HG03060 (cell line): ENCODE data around the gene PXDN.

Experiments
- ATAC-seq: cut with Tn5 transposase; IDR thresholded peaks from one replicate; pipeline ENCODE4 v1.9.1; 2021; ENCODE audit warnings: low read depth, moderate number of reproducible peaks; ENCODE audit not compliant: unreplicated experiment

Gene PXDN

GRCh38 chr2:1673160-1673944 is 71.0 kb downstream of the PXDN start:
- ATAC-seq: no peak

DNA sequence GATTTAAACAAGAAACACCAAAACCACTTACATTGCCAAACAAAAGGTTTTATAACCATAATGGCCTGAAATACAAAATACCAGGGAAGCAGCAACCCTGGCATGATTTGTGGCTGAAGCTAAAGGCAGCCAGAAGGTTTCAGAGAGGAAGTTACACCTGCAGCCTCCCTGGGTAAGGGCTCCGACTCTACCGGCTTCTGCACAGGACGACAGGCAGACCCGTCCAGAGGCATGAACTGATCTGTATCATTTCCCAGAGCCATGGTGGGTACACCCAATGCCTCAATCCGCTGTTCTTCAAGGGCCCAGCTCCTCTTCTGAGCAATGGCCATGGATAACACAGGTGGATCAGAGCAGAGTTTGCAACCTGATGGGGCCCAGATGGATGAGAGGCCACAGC is 71.6 kb downstream of the PXDN start:
- ATAC-seq: no peak

DNA sequence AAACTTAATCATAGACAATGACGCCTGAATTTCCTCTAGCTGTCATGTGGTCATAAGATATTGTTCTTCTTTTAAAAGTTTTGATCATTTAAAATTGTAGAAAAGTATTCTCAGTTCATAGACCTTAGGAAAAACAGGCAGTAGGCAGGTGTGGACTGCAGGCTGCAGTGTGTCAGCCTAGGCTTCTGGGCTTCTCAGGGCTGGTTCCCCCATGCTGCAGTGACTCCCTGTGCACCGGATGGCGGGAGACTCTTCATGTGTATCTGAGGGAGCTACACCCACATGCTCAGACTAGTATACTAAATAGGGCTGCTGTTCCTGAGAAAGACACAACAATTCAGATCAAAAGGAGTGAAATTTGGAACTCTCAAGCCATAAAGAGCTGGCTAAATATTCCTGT is 72.4 kb downstream of the PXDN start:
- no peak for ATAC-seq

- ATAC-seq: no peak
These were observed 73.7 kb downstream of the PXDN start for GRCh38 chr2:1670636-1671035.

GRCh38 chr2:1665761-1666505 is 78.4 kb downstream of the PXDN start:
- ATAC-seq: no peak

DNA sequence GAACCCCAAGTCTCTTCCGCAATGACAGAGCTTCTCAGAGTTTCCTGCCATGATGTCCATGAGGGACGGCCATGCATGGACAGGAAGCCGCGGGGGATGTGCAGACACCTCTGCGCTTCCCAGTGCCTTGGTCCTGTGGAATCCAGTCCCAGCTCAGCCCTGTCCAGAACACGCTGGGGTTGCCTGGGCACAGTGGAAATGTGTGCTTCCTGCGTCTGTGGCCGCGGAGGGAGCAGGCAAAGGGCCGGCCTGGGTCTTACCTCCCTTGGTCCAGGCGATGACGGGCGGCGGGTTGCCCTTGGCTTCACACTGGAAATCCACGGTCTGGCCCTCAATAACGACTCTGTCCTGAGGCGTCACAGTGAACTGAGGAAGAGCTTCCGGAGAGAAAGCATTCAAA is 79.6 kb downstream of the PXDN start:
- ATAC-seq: no peak

- no peak for ATAC-seq
These were observed 80.2 kb downstream of the PXDN start for GRCh38 chr2:1664076-1664605.

GRCh38 chr2:1663621-1664020 is 80.7 kb downstream of the PXDN start:
- no peak for ATAC-seq

DNA sequence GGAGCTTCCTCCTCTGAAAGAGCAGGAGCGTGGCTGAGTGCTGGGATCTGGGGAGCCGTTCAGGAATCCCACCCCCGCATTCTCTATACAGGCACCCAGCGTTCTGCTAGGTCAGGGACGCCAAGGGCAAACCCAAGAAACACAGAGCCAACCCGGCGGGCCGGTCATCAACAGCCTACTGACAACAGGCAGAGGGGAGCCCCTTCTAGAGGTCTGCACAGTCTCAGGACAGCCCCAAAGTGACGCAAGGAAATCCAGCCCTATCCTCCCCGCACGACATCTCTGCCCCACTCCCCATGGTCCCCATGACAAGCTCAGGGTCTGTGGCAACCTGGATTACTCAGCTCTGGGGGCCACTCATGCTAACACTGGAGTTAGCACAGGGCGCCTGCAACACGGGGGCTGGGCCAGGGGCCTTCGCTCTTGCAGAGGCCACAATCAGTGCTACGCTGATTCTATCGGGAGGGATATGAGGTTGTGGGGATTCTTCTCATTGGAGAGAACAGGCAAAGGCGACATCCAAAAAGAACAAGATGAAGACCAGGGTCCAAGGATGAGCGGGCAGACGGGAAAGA is 81.6 kb downstream of the PXDN start:
- ATAC-seq: no peak

GRCh38 chr2:1661891-1662605 is 82.3 kb downstream of the PXDN start:
- no peak for ATAC-seq

GRCh38 chr2:1660656-1661640 is 83.4 kb downstream of the PXDN start:
- no peak for ATAC-seq

DNA sequence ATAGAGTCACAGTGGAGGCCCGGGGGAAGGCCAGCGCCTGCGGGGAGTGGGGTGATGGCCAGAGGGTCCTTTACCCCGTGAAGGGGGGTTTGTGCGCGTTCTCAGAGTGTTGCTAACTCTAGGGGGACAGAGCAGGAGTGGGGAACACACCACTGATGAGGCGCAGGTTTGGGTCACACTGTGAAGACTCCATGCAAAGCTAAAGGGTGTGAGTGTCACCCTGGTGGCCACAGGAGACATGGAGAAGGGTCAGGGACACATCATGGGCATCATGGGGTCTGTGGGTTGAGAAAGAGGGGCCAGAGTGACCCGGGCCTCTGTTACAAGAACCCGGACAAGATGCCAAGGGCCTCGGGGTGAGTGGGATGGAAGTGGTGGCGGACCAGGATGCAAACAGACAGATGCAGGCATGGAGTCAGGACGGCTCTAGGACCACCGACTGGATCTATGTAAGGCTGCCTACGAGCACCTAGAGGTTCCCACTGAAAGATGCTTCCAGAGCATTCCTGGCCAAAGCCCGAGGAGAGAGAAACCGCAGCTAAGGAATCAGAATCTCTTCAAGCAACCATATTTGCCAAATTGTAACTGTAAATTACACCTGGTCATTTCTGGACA is 84.3 kb downstream of the PXDN start:
- no peak for ATAC-seq

DNA sequence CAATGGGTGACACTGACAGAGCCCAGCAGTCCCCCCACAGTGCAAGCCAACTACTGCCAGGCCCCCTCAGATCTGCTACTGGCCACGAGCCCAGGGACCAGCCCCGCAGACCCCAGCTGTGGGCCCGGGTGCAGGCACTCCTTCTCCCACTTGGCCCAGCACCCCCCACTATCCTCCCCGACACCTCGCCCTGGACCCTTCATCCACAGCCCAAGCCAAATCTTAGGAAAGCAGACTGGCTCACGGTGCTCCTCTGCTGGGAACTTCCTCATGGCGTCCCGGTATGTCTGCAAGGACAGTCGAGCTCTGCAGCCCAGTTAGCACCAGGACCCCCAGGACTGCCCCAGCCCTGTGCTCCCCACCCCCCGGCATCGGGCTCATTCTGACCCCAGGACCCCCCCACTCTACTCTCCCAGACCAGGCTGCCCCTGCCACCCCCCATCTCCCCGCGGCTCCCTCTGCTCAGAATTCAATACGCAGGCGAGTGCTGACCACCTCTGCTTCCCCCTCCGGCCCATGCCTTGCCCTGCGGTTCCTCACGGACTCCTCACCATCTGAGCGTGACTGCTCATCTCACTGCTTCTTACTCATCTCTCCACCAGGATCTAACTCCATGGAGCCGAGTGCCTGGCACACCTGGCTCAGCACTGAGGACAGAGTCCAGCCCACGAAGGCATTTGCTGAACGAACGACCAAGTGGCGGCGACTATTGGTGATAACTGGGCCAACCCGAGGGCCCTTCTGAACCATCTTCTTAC is 85.7 kb downstream of the PXDN start:
- no peak for ATAC-seq

GRCh38 chr2:1656961-1657841 is 87.1 kb downstream of the PXDN start:
- no peak for ATAC-seq

DNA sequence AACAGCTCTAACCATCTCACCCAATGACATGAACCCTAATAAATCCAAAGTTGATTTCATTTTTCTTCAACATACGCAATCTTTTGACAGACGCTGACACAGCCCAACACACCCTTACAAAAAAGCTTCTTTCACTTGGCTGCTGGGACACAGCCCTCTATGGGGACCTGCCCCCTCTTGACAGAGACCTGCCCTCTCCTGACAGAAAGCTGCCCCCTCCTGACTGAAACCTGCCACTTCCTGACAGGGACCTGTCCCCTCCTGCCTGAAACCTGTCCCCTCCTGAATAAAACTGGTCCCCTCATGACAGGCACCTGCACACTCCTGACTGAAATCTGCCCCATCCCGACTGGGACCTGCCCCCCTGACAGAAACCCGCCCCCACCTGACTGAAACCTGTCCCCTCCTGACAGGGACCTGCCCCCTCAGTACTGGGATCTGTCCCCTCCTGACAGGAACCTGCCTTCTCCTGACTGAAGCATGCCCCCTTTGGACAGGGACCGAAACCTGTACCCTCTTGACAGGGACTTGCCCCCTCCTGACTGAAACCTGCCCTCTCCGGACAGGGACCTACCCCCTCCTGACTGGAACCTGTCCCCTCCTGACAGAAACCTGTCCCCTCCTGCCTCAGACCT is 87.9 kb downstream of the PXDN start:
- ATAC-seq: no peak

DNA sequence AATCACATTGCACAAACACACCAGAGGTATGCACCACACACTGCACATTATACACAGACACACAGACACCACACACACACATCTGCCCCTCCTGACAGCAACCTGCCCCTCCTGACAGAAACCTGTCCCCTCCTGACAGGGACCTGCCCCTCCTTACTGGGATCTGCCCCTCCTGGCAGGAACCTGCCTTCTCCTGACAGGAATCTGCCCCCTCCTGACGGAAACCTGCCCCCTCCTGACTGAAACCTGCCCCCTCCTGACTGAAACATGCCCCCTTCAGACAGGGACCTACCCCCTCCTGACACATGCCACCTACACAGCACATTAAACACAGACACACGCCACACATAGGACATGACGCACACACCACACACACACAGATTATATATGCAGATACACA is 88.9 kb downstream of the PXDN start:
- no peak for ATAC-seq

DNA sequence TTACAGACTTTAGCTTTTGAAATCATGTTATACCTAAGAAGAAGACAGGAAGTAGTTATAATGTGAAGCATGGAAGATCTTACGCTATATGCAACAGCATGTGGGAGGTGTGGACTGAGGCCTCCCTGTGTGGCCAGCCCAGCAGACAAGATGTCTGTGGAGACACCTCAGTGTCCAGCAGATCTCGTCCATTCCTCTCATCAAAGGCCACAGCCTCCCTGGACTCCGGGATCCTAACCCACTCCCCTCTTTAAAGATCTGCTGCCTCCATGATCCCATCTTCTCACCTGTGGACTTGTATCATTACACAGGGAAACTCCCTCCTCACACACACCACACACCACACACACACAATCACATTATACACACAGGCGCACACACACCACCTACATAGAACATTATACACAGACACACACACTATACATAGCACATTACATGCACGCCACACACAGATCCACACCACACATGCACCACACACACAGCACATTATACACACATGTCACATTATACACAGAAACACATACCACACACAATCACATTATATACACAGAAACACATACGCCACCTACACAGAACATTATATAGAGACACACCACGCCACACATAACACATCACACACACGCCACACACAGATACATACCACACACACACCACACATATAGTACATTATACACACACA is 89.5 kb downstream of the PXDN start:
- ATAC-seq: no peak
